Activated CD4-positive, alpha-beta T cell treated with anti-CD3 and anti-CD28 coated beads, Interleukin-2, amount 50 U/mL, for 16 hours (primary cell): ENCODE measurements around the gene ATP6V0A4.
A peak's percentile ranks its signal among the peaks of the same experiment; 100 is the strongest.
"Not testable (repeated sequence)": the region's sequence is repeated elsewhere in the genome, so short reads cannot be mapped to it uniquely, and the experiment has no call there.

Source experiments
- DNase-seq: peaks from one replicate; pipeline ENCODE4 v3.0.0-alpha.2; 2020

The ATP6V0A4 gene

GRCh38 chr7:138801256-138801655, 3.3 kb upstream of the ATP6V0A4 start:
- no peak for DNase-seq

- DNase-seq = no peak
Observed at GRCh38 chr7:138799336-138800000, 1.5 kb upstream of the ATP6V0A4 start.

GRCh38 chr7:138798836-138799235, 840 bp upstream of the ATP6V0A4 start:
- no peak for DNase-seq

- not testable (repeated sequence) for DNase-seq
Observed at GRCh38 chr7:138797046-138797445, 950 bp downstream of the ATP6V0A4 start.

- DNase-seq = no peak
Observed at GRCh38 chr7:138796038-138796615, 1.9 kb downstream of the ATP6V0A4 start.

- no peak for DNase-seq
Observed at GRCh38 chr7:138785587-138786437, 12.2 kb downstream of the ATP6V0A4 start.

GRCh38 chr7:138784692-138785091, 13.3 kb downstream of the ATP6V0A4 start:
- no peak for DNase-seq

- DNase-seq = no peak
Observed at GRCh38 chr7:138781004-138781403, 17.0 kb downstream of the ATP6V0A4 start.

- DNase-seq = no peak
Observed at GRCh38 chr7:138776166-138776833, 21.7 kb downstream of the ATP6V0A4 start.

GRCh38 chr7:138773817-138774216, 24.2 kb downstream of the ATP6V0A4 start:
- no peak for DNase-seq

GRCh38 chr7:138773176-138773575, 24.8 kb downstream of the ATP6V0A4 start:
- DNase-seq = no peak

GRCh38 chr7:138770904-138771303, 27.1 kb downstream of the ATP6V0A4 start:
- no peak for DNase-seq

GRCh38 chr7:138768241-138768640, 29.8 kb downstream of the ATP6V0A4 start:
- no peak for DNase-seq

GRCh38 chr7:138756591-138757242, 41.3 kb downstream of the ATP6V0A4 start:
- DNase-seq = peak; percentile 19

GRCh38 chr7:138755842-138756590, 42.0 kb downstream of the ATP6V0A4 start:
- DNase-seq = no peak

GRCh38 chr7:138755331-138755747, 42.7 kb downstream of the ATP6V0A4 start:
- DNase-seq = no peak

- DNase-seq = peak; percentile 21
Observed at GRCh38 chr7:138753610-138754009, 44.4 kb downstream of the ATP6V0A4 start.

- no peak for DNase-seq
Observed at GRCh38 chr7:138753150-138753518, 44.9 kb downstream of the ATP6V0A4 start.

GRCh38 chr7:138752518-138753149, 45.4 kb downstream of the ATP6V0A4 start:
- DNase-seq = peak; percentile 96

- DNase-seq = no peak
Observed at GRCh38 chr7:138750901-138751464, 47.0 kb downstream of the ATP6V0A4 start.

- DNase-seq = no peak
Observed at GRCh38 chr7:138750473-138750872, 47.5 kb downstream of the ATP6V0A4 start.
